Neural crest cell (in vitro differentiated cells): Measurements from ENCODE around the gene GPATCH4. TPM values are rescaled to one million over a fixed set of nuclear protein-coding genes. Genes with fewer than 3 reads are reported as not detected.

Source experiments
- DNase-seq: peaks from one replicate; pipeline ENCODE4 v3.0.0; 2021; ENCODE audit warnings: low read depth, mixed read lengths, low spot score
- H3K27ac Mint-ChIP-seq: one replicate; pipeline ENCODE4 v1.8.0; 2021; ENCODE audit warnings: mild to moderate bottlenecking, mixed read lengths; ENCODE audit not compliant: unreplicated experiment
- H3K27me3 Mint-ChIP-seq: 2 replicates; pipeline ENCODE4 v1.8.0; 2021; ENCODE audit warnings: low read depth, mild to moderate bottlenecking, mixed read lengths
- H3K36me3 Mint-ChIP-seq: 2 replicates; pipeline ENCODE4 v1.8.0; 2021; ENCODE audit warnings: low read depth, mild to moderate bottlenecking, mixed read lengths
- H3K4me1 Mint-ChIP-seq: 2 replicates; pipeline ENCODE4 v1.8.0; 2021; ENCODE audit warnings: mixed read lengths
- H3K4me3 Mint-ChIP-seq: one replicate; pipeline ENCODE4 v1.8.0; 2021; ENCODE audit warnings: mild to moderate bottlenecking, mixed read lengths
- H3K9me3 Mint-ChIP-seq: 2 replicates; pipeline ENCODE4 v1.8.0; 2021; ENCODE audit warnings: mixed read lengths
- CTCF ChIP-seq: fragments of 200-600 bp; sonication (generic); conservative IDR thresholded peaks from 2 replicates; pipeline ENCODE4 v1.5.0; 2021; ENCODE audit warnings: antibody characterized with exemption, mild to moderate bottlenecking
- total RNA-seq: library from RNA; stranded (reverse); gene quantifications from 2 replicates; pipeline ENCODE4 v1.2.1, GENCODE V29; 2021

GPATCH4 gene
- total RNA-seq, 1 donor from 2014 or later = 40.6 TPM

- DNase-seq = no peak
- H3K4me3 Mint-ChIP-seq = no peak overlapping the region
- no peaks in the 10 kb centered on the region for H3K27me3 Mint-ChIP-seq
- no peak for TF ChIP-seq CTCF
- H3K36me3 Mint-ChIP-seq = peaks cover 11% of the 10 kb centered on the region
- H3K9me3 Mint-ChIP-seq = no peaks in the 10 kb centered on the region
- no peak overlapping the region for H3K27ac Mint-ChIP-seq
- no peaks in the 10 kb centered on the region for H3K4me1 Mint-ChIP-seq
These were observed 53.3 kb downstream of the GPATCH4 start for GRCh38 chr1:156547982-156548381.

GRCh38 chr1:156547434-156547833 is 53.8 kb downstream of the GPATCH4 start:
- DNase-seq = no peak
- Mint-ChIP-seq H3K4me3 (no peak overlapping the region), H3K9me3 (no peaks in the 10 kb centered on the region), H3K36me3 (peaks cover 9% of the 10 kb centered on the region), H3K27me3 (no peaks in the 10 kb centered on the region), H3K4me1 (no peaks in the 10 kb centered on the region), H3K27ac (peak overlapping the region; percentile 52)
- no peak for TF ChIP-seq CTCF

- DNase-seq = no peak
- no peaks in the 10 kb centered on the region for H3K27me3 Mint-ChIP-seq
- H3K9me3 Mint-ChIP-seq = no peaks in the 10 kb centered on the region
- no peak overlapping the region for H3K4me3 Mint-ChIP-seq
- TF ChIP-seq CTCF = no peak
- peaks cover 8% of the 10 kb centered on the region for H3K36me3 Mint-ChIP-seq
- H3K4me1 Mint-ChIP-seq = no peaks in the 10 kb centered on the region
- H3K27ac Mint-ChIP-seq = no peak overlapping the region
These were observed 55.0 kb downstream of the GPATCH4 start for GRCh38 chr1:156546267-156546666.

GRCh38 chr1:156544592-156545102 is 56.6 kb downstream of the GPATCH4 start:
- Mint-ChIP-seq H3K36me3 (peaks cover 8% of the 10 kb centered on the region), H3K27me3 (no peaks in the 10 kb centered on the region), H3K27ac (peak overlapping the region; percentile 36), H3K4me3 (no peak overlapping the region), H3K4me1 (no peaks in the 10 kb centered on the region), H3K9me3 (no peaks in the 10 kb centered on the region)
- DNase-seq = no peak
- no peak for TF ChIP-seq CTCF

Other genes starting within 250 kb of the GPATCH4 start
- gene RHBG, start 232.3 kb downstream of the GPATCH4 start, total RNA-seq = not detected in 2 replicates
- gene MEF2D, start 100.7 kb downstream of the GPATCH4 start, total RNA-seq = 12.2 and 17.3 TPM in 2 replicates
- 43.1 and 43.5 TPM in 2 replicates for gene IQGAP3, start 28.9 kb downstream of the GPATCH4 start, total RNA-seq
- not detected in 2 replicates for gene TTC24, start 21.8 kb downstream of the GPATCH4 start, total RNA-seq
- gene NAXE, start 9.7 kb downstream of the GPATCH4 start, total RNA-seq = 76.5 and 80.6 TPM in 2 replicates
- 0.70 and 0.91 TPM in 2 replicates for gene HAPLN2, start 17.9 kb upstream of the GPATCH4 start, total RNA-seq
- gene BCAN, start 40.6 kb upstream of the GPATCH4 start, total RNA-seq = 2.4 and 3.1 TPM in 2 replicates
- 248 and 265 TPM in 2 replicates for gene NES, start 75.9 kb upstream of the GPATCH4 start, total RNA-seq
- gene CRABP2, start 104.1 kb upstream of the GPATCH4 start, total RNA-seq = 606 and 647 TPM in 2 replicates
- gene METTL25B, start 127.0 kb upstream of the GPATCH4 start, total RNA-seq = 30.4 and 33.0 TPM in 2 replicates
- gene ISG20L2, start 127.3 kb upstream of the GPATCH4 start, total RNA-seq = 47.0 and 52.7 TPM in 2 replicates
- 37.3 and 49.3 TPM in 2 replicates for gene MRPL24, start 139.6 kb upstream of the GPATCH4 start, total RNA-seq
- gene HDGF, start 150.2 kb upstream of the GPATCH4 start, total RNA-seq = 294 and 304 TPM in 2 replicates
- 99.8 and 102 TPM in 2 replicates for gene PRCC, start 166.1 kb upstream of the GPATCH4 start, total RNA-seq
- 1.0 and 1.1 TPM in 2 replicates for gene SH2D2A, start 215.4 kb upstream of the GPATCH4 start, total RNA-seq